GM19467 (cell line): Measurements from ENCODE around the gene E2F1.
A peak's percentile ranks its signal among the peaks of the same experiment; 100 is the strongest.
"Not testable (repeated sequence)": the region's sequence is repeated elsewhere in the genome, so short reads cannot be mapped to it uniquely, and the experiment has no call there.

Source experiments
- ATAC-seq: cut with Tn5 transposase; IDR thresholded peaks from one replicate; pipeline ENCODE4 v1.9.1; 2021; ENCODE audit warnings: mild to moderate bottlenecking, moderate library complexity; ENCODE audit not compliant: unreplicated experiment

Gene E2F1

DNA sequence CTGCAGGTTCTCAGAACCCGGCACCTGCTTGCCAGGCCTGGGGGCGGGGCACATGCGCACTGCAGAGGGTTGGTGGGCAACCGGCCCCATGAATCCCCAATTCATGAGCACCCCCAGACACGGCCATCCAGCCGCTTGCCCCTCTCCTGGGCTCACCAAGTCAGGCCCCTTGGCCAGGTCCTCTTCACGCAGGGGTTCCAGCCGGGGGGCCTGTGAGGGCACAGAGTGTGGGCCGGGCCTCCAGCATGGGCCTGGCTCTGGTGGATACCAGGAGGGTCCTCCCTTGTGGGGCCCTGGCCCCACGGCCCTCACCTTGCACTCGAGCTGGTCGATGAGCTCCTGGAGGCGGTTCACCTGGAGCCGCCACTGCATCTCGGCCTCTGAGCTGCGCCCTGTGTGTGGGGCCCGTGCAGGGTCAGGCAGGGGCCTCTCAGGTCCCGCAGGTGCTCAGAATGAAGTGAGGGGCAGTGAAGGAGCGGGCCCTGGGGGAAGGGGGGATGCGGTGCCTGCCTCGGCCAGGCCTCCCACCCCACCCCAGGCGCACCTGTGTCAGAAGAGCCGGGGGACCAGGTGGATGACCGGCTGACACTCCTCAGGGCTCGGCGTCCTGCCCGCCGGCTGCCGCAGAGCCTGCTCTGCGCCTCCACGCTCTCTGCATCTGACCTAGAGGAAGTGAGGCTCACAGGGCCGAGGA is 26.7 kb downstream of the E2F1 start:
- ATAC-seq, result no peak

DNA sequence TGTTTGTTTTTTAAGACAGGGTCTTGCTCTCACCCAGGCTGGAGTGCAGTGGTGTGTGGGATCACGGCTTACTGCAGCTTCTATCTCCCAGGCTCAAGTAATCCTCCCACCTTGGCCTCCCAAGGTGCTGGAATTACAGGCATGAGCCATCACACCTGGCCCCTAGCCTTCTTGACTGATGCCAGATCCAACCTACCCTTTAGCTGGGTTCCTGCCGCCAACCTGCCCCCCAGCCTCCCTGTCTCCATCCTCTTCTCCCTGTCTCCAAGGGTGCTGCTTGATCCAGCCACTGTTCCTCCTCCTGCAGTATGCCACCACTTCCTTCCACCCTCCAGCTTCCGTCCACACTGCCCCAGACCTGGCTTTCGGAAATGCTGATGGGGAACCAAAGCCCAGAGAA is 27.3 kb downstream of the E2F1 start:
- no peak for ATAC-seq

DNA sequence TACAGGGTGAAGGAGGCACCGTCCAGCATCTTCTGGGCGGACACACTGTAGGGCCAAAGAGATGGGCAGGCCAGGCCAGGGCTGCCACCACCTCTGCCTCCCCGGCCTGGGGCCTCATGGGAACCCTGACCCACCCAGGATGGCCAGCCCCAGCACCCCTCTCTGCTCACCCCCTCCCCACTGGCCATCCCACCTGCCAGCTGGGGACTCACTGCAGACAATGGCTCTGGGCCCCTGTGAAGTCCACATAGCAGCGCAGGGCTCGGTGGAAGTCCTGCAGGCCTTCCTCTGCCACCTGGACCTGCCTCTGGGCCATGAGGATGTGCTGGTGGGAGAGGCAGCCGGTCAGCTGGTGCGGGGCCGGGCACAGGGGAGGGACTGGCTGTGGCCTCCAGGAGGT is 27.7 kb downstream of the E2F1 start:
- ATAC-seq, result no peak

DNA sequence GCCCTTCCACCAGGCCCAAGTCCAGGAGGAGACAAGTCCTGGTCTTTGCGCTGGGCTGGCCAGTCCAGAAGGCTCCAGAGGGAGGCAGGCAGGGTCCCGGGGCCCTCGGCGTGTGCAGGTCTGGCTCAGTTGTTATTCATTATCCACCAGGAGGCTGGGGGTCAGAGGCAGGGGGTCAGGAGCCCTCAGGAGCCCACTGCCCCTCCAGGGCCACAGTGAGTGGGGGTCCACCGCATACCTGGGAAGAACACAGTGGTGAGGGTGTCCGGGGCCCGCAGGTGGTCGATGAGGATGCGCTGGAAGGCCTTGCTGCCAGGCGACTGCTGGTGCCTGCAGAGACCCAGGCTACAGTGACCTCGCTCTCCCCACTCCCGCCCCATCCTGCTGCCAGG is 28.5 kb downstream of the E2F1 start:
- ATAC-seq, result no peak

DNA sequence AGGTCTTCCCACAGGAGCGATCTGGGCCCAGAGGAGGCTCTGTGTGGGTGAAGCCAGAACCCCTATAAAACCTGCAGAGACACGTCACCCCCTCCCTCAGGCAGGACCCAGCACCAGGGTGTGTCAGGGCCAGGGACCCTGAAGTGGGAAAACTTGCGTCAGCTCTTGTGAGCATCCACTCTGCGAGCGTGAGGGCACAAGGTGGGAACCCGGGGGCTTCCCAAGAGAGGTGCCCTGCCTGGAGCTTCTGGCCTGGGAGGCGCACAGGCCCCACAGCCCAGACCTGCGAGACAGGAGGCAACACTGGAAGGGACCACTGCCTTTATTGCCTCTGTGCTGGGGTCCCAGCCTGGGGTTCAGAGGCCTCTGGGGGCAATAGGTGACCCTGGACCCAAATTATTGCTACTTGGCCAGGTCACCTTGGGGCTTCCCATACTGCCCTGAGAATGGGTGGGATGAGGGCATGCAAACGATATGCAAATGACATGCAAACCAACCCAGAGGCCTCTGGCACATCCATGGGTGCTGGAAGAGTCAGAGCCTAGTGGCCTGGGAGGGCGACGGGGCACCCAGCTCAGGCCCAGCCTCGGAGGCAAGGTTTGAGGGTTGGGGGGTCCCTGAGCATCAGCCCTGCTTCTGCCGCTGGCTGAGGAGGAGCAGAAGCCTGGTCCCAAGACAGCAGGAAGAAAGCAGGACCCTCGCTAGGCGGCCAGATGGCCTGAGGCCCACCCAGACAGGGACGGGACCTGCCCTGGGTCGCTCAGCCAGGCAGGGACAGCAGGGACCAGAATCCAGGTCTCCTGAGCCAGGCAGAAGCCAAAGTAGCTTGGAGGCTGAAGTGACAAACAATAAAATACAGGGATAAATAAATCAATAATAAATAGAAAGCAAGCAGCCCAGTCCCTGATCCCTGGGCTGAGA is 29.1 kb downstream of the E2F1 start:
- ATAC-seq, result no peak

DNA sequence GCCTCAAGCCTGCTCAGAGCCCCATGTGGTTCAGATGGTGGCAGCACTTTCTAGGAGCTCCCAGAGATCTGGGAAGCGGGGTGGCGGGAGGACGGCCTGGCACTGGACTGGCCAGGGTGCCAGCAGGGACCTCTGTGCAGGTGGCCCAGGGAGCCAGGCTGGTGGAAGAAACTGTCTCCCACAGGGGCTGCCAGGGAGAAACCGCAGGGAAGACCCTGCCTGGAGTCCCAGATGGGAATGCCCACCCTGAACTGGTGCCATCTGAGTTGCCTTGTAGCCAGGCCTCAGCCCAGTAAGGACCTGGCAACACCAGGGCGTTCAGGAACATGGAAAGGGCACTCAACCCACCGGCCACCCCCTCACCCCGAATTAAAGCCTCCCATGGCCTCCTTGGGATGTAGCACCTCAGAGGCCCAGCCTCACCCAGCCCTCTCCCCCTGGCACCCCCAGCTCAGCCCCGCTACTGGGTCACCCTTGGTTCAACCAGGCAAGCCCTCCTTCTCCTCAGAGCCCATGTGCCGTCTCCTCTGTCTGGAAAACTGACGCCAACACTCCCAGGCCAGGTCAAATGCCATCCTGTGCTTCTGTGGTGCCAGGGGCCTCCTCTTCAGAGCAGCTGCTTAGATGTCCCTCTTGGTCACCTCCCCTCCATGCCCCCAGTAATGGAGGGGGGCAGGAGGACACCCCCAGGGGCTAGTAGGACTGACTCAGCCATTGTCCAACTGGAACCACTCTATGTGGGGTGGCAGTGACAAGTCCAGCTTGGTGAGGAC is 30.0 kb downstream of the E2F1 start:
- ATAC-seq, result no peak

DNA sequence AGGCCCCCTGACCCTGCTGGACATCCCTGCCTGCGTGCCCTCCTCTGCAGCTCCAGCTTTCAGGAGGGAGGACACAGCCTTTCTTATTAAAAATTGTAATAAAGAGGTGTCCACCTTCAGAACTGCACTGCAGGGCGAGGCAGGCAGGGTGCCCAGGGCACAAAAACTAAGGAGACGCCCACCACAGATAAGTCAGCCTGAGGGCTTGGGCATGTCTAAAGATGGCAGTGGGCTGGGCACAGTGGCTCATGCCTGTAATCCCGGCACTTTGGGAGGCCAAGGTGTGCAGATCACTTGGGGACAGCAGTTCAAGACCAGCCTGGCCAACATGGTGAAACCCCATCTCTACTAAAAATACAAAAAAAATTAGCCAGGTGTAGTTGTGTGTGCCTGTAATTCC is 31.0 kb downstream of the E2F1 start:
- ATAC-seq, result no peak

DNA sequence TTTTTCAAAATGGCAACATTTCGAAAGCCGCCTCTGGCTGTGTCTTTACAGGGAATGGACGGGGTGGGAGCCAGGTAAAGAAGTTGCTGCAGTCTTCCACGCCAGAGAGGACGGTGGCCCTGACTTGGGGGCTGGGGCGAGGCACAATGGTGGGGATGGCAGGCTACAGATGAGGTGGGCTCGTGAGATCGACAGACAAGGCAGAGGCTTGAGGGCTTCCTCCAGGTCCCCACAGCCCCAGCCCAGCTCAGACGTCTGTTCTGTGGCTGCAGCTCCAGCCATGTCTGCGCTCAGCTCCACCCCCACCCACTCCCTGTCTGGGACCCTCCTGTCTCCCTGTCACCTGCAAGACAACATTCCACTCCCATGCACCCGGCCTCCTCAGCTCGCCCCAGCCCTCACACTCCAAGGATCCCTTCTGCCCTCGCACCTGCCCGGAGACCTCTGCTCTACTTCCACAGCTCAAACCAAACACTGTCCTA is 31.5 kb downstream of the E2F1 start:
- no peak for ATAC-seq

DNA sequence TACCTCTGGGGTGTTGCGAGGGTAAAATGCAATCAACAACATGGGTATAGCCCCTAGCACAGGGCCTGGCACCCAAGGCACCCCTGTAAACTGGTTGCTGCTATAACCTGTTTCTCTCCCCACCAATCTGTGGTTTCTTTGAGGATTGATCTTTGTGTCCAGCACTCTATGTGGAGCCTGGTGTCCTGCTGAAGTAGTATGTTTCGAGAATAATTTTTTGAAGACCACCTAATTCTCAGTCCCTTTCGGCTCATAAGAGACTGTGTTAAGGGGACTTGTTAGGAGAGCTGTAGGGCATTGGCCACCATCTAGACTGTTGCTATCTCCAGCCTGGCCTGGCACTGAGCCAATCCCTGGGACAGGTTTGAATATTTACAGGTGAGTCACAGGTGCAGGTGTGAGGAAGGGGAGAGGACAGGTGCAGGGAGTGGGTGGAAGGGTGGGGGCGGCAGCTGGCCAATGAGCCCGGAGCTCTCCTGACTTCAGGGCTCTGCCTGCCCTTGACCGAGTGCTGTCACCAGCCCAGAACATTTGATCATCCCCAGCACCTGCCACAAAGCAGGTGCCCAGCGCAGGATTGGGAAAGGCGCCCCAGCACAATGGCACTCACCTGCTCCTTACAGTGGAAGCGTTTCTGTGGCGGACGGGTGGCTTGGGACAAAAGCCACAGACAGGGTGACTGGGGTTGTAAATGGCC is 32.1 kb downstream of the E2F1 start:
- ATAC-seq, result no peak

DNA sequence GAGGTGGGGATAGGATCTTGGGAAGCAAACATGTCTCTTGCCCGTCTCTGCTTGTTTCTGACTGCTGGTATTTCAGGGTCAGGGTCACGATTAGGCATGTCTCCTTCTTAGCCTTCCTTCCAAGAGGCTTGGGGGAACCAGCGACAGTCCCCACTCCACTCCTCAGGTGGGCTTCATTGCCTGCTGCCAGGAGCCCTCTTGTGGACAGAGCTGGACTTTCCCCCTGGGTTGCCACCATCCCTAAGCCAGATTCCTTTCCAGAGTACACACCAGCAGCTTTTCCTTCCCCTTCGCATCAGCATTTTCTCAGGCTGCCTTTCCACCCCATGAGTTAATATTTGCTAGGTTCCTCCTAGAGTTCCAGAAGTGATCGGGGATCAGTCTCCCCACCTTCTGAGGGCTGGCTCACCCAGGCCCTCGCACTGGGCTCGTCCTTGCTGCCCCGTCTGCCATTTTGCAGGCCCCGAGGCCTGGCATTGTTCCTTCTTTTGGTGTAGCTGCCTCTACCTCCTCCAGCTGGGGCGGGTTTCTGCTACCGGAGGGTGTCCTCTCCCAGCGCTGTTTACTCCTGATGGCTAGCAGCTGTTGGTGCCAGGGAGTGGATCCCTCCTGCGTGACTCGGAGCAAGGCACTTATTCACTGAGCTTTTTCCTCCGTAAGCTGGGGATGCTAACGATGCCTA is 32.8 kb downstream of the E2F1 start:
- no peak for ATAC-seq

DNA sequence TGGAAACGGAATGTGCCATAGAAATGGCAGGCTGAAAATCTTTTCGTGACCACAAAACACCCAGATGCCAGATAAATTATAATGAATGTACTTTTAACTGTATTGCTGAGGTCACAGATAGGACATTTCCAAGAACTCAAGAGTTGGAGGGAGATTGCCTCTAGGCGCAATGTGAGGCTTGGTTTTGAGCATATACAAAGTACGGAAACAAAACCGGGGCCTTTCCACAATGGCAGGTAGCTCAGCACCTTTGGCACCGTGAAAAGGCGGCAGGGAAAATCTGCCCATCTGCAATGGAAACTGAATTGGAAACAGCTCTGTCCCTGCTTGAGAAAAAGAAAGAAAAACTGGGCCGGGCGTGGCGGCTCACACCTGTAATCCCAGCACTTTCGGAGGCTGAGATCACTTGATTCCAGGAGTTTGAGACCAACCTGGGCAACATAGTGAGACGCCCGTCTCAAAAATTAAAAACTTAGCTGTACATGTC is 34.6 kb downstream of the E2F1 start:
- no peak for ATAC-seq

DNA sequence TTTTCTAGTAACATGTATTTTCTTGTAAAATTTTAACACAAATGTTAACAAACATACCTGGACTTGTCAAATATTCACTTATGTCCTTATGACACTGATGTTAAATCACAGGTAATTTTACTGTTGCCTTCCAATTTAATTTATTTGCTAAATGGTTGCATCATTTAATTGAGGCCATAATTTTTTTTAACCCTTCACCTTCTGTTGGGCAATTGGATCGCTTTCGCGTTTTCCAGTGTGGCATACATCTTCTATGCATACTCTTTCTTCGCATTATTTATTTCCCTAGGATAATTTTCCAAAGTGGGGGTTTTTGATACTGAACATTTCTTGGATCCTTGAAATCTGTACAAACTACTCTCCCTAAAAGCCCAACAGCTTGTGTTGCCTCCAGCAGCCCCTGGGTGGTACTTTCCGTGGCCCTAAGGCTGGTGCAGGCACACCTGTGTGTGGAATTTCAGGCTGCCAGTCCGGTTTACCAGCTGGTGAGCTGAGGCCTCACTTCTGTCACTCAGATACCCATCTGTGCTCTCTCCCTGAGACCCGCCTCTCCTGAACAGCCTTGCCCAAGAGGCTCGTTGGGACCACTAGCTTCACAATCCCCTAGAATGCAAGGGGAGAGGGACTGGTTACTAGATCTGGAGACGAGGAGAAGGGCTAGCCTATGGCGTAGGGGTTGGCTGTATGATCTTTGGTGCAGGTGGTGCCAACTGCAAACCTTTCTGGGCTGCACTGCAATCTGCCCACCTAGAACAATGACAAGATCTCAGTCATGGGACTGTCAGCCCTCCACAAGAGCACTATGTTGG is 35.2 kb downstream of the E2F1 start:
- ATAC-seq, result no peak

DNA sequence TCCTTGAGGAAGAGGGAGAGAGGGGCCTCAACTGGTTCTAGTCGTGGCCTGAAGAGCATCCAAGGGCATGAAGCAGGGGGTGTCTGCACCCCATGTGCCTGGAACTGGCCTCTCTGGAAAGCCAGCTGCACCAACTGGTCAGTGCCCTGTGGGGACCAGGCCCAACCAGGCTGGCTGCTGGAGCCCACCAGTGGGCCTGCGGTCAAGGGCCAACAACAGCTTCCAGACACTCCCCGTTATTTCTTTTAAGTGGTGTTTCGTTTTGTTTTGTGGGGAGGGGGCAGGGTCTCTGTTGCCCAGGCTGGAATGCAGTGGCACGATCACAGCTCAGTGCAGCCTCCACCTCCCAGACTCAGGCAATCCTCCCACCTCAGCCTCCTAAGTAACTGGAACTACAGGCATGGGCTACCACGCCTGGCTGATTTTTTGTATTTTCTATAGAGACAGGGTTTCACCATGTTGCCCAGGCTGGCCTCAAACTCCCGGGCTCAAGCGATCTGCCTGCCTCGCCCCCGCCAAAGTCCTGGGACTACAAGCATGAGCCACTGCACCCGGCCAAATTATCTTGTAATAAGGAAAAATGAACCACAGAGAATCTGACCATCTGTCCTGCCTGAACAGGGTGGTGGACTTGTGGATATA is 36.0 kb downstream of the E2F1 start:
- ATAC-seq, result no peak

DNA sequence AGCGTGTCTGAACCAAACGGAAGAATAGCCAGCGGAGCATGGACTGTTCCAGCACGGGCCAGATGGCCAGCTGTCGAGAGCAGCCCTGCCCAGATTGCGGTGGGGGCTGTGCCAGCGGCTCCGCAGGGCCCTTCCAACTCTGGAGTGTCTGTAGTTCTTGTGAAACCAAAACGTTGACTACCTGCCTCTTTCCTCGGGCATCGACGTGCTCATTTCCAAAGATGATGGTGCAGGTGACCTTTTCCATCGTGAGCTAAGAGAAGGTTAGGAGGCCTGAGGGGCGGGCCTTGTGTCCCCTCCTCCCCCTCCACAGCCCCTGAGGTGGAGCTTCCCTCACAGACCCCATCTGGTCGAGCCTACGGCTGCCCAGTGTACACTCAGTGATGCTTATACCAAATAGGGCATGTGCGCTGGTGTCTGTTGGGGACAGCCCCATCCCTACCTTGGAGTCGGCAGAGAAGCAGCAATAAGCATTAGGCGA is 36.9 kb downstream of the E2F1 start:
- no peak for ATAC-seq

DNA sequence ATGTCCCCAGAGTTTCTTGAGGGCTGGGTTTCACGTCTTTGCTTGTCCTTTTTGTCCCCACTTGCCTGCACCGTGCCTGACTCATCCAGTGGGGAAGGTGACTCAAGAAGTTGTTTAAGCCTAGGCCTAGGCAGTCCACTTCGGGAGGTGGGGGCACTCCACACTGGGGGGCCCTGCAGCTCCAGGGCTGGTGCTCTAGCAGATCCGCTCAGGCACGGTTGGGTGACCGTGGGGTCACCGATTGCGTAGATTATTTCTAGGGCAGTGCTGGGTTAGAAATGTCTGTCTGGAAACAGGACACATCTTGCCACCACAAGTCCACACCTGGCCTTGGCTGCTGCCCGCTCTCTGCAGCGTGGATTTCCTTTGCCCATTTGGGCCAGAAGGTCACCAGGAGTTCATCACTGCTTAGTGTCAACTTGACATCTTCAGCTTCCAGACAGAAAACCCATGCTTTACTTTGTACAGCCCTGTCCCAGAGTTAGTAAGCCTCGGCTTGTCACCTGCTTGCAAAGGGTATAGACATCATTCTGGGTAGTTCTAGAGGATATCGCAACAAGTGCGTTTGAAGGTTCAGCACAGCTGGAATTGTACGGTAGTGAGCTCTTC is 37.7 kb downstream of the E2F1 start:
- ATAC-seq, result no peak

DNA sequence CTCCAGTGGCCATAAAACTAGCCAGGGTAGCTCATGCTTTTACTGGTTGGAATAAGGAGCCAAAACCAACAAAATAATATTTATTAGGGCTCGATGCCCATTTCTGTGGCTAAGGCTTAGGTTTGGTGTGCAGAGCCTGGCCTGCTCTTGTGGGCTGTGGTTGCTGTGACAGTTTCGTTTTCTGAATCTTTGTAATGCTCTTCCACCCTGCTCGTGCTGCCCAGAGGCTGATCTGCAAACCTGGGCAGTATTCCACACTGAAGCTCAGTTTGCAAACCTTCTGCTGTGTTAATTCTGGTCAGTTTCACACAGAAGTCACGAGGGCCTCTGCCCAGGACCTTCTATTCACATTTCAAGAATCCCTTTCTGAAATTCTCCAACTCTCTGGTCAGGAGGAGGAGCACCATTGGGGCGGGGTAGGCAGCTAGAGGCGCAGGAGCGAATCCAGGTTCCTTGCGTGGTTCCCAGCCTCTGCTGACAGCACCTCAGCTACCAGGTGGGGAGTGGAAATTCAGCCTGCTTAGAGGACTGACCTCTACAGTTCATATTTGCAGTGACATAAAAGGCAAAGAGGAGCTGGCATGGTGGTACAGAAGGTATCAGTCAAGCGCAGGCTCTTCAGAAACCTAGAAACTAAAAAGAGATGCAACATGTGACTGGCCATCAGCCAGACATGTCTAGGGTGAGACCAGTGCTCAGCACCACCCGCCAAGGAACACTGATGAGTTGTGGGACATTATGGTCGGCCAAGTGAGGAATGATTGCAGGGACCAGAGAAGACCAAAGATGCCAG is 38.4 kb downstream of the E2F1 start:
- ATAC-seq, result peak; percentile 48

DNA sequence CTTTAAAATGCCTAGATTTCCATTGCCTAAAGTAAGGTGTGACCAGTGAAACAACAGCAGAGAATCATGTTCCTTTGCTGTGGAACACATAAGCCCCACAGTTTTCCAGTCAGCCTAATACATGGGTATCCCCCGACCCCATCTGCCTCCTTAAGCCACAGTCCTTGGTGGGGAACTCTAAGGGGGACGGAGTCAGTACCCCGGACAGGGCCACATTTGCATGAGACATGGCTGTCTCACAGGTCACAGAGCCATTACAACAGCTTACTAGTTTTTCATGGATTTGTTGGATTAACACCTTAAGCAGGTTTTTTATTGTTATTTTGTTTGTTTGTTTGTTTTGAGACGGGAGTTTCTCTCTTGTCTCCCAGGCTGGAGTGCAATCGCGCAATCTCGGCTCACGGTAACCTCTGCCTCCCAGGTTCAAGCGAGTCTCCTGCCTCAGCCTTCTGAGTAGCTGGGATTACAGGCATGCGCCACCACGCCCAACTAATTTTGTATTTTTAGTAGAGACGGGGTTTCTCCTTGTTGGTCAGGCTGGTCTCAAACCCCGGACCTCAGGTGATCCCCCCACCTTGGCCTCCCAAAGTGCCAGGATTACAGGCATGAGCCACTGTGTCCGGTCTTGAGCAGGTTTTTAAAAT is 39.1 kb downstream of the E2F1 start:
- ATAC-seq, result not testable (repeated sequence)
